OCI-M1 (cell line): ENCODE measurements around the gene RAD23A.
"Not testable (repeated sequence)": the region's sequence is repeated elsewhere in the genome, so short reads cannot be mapped to it uniquely, and the experiment has no call there.

Experiments used
- DNase-seq: peaks from one replicate; lab custom pipeline; 2025; lab: John Stamatoyannopoulos, UW

RAD23A gene

GRCh38 chr19:12945479-12946091 is at the start of gene RAD23A:
RAD23A (plus strand) TSS chr19:12945862; CDS start chr19:12945949, 87 bp downstream.
- DNase-seq, result peak; percentile 96

GRCh38 chr19:12896460-12896859 is 49.2 kb upstream of the RAD23A start:
- DNase-seq, result no peak

GRCh38 chr19:12899891-12900518 is 45.7 kb upstream of the RAD23A start:
- no peak for DNase-seq

- no peak for DNase-seq
These were observed 38.5 kb upstream of the RAD23A start for GRCh38 chr19:12907166-12907565.

- DNase-seq, result no peak
These were observed 33.1 kb upstream of the RAD23A start for GRCh38 chr19:12912571-12912970.

- no peak for DNase-seq
These were observed 32.6 kb upstream of the RAD23A start for GRCh38 chr19:12913011-12913561.

GRCh38 chr19:12913851-12914690 is 31.6 kb upstream of the RAD23A start:
- no peak for DNase-seq

GRCh38 chr19:12915860-12916259 is 29.8 kb upstream of the RAD23A start:
- not testable (repeated sequence) for DNase-seq

GRCh38 chr19:12918253-12918652 is 27.4 kb upstream of the RAD23A start:
- no peak for DNase-seq

GRCh38 chr19:12921047-12921446 is 24.6 kb upstream of the RAD23A start:
- DNase-seq, result no peak

- DNase-seq, result no peak
These were observed 22.7 kb upstream of the RAD23A start for GRCh38 chr19:12922959-12923358.

GRCh38 chr19:12924621-12925310 is 20.9 kb upstream of the RAD23A start:
- no peak for DNase-seq

- DNase-seq, result no peak
These were observed 15.5 kb upstream of the RAD23A start for GRCh38 chr19:12930002-12930645.

GRCh38 chr19:12932392-12933286 is 13.0 kb upstream of the RAD23A start:
- DNase-seq, result no peak

- DNase-seq, result peak; percentile 90
These were observed 12.2 kb upstream of the RAD23A start, which contains the start of gene FARSA for GRCh38 chr19:12933287-12934072. FARSA (minus strand) TSS chr19:12933711; CDS start chr19:12933696, 15 bp downstream.

- DNase-seq, result no peak
These were observed 10.6 kb upstream of the RAD23A start for GRCh38 chr19:12935071-12935470.

GRCh38 chr19:12936582-12936981 is 9.1 kb upstream of the RAD23A start:
- DNase-seq, result no peak

- peak; percentile 80 for DNase-seq
These were observed 8.4 kb upstream of the RAD23A start for GRCh38 chr19:12937093-12937926.
